ENCODE data around the gene CYP51A1.
"Not testable (repeated sequence)": the region's sequence is repeated elsewhere in the genome, so short reads cannot be mapped to it uniquely, and the experiment has no call there.

Gene CYP51A1

DNA sequence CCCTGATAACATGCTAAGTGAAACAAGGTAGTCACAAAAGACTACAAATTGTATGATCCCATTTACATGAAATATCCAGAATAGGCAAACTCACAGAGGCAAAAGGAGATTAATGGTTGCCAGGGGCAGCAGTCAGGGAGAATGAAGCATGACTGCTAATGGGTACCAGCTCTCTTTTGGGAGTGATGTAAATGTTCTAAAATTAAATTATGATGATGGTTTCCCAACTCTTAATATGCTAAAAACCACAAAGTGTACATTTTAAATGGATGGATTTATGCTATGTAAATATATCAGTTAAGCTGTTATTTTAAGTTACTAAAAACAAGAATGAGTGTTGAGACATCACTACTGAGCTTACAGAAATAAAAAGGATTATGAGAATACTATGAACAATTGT lies 12.6 kb downstream of the CYP51A1 start:
- TF ChIP-seq, protein P1, sequence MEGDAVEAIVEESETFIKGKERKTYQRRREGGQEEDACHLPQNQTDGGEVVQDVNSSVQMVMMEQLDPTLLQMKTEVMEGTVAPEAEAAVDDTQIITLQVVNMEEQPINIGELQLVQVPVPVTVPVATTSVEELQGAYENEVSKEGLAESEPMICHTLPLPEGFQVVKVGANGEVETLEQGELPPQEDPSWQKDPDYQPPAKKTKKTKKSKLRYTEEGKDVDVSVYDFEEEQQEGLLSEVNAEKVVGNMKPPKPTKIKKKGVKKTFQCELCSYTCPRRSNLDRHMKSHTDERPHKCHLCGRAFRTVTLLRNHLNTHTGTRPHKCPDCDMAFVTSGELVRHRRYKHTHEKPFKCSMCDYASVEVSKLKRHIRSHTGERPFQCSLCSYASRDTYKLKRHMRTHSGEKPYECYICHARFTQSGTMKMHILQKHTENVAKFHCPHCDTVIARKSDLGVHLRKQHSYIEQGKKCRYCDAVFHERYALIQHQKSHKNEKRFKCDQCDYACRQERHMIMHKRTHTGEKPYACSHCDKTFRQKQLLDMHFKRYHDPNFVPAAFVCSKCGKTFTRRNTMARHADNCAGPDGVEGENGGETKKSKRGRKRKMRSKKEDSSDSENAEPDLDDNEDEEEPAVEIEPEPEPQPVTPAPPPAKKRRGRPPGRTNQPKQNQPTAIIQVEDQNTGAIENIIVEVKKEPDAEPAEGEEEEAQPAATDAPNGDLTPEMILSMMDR (IDR thresholded peaks at IDR 0.05; ENCODE audit: control insufficient read depth, insufficient read depth, low read depth, low read length, missing control alignments), result no peak
- DNase-seq (ENCODE audit: low read depth), result no peak

DNA sequence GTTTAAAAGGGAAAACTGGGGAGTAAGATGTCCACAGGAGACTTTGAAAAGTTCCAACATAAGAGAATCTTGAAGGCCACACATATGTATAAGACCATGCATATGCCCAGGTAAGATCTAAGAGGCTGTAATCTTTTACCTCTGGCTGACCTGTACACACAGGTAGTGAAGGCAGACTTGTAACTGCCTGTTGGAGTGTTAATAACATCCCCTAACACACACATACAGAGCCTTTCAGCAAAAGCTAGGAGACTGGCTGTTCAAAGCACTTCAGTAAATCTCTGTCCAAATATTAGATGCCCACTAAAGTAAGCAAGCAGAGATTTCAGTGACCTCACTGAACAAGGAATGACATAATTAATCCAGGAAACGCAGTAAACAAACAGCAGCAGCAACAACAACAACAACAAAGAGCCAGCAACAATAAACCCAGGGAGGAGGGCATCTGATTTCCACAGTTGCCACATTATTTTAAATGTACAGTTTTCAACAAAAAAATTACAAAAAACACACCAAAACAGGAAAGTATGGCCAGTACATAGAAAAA lies 15.0 kb downstream of the CYP51A1 start:
- no peak overlapping the region for H3K4me3 ChIP-seq (ENCODE audit: control insufficient read depth, low read depth, low read length)
- no peak for DNase-seq (ENCODE audit: low read depth)
- TF ChIP-seq, protein P1 (IDR thresholded peaks at IDR 0.05; ENCODE audit: control insufficient read depth, insufficient read depth, low read depth, low read length, missing control alignments), result no peak

More for the DNA sequence above, 12.6 kb downstream of the CYP51A1 start:
- no peak overlapping the region for H3K4me3 ChIP-seq (ENCODE audit: control insufficient read depth, low read depth, low read length)

DNA sequence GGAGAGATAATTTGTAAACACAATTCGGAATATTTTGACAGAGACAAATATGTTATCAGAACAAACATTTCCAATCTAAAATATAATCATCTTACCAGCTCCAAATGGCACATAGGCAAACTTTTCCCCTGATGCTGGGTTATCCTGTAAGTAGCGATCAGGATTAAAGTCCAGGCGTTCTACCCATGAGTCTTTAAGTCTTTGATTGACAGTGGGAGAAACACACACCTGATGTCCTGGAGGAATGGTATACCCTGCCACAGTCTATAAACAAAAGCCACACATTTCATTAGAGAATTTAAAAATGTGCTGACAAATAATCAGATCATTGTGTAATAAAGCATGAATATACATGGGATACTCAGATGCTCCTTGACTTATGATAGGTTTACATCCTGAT lies 17.3 kb downstream of the CYP51A1 start:
- TF ChIP-seq, protein P1 (IDR thresholded peaks at IDR 0.05; ENCODE audit: control insufficient read depth, insufficient read depth, low read depth, low read length, missing control alignments), result no peak
- no peak for DNase-seq (ENCODE audit: low read depth)

GRCh38 chr7:92115821-92116220 lies 18.5 kb downstream of the CYP51A1 start:
- H3K4me3 ChIP-seq (ENCODE audit: control insufficient read depth, low read depth, low read length), result no peak overlapping the region
- no peak for DNase-seq (ENCODE audit: low read depth)
- TF ChIP-seq, protein P1 (IDR thresholded peaks at IDR 0.05; ENCODE audit: control insufficient read depth, insufficient read depth, low read depth, low read length, missing control alignments), result no peak

More for the DNA sequence above, 17.3 kb downstream of the CYP51A1 start:
- no peak overlapping the region for H3K4me3 ChIP-seq (ENCODE audit: control insufficient read depth, low read depth, low read length)

- no peak overlapping the region for H3K4me3 ChIP-seq (ENCODE audit: control insufficient read depth, low read depth, low read length)
- DNase-seq (ENCODE audit: low read depth), result no peak
- TF ChIP-seq, protein P1 (IDR thresholded peaks at IDR 0.05; ENCODE audit: control insufficient read depth, insufficient read depth, low read depth, low read length, missing control alignments), result no peak
Measured at GRCh38 chr7:92110857-92111256, 23.4 kb downstream of the CYP51A1 start.

- no peak overlapping the region for H3K4me3 ChIP-seq (ENCODE audit: control insufficient read depth, low read depth, low read length)
- DNase-seq (ENCODE audit: low read depth), result no peak
- TF ChIP-seq, protein P1 (IDR thresholded peaks at IDR 0.05; ENCODE audit: control insufficient read depth, insufficient read depth, low read depth, low read length, missing control alignments), result no peak
Measured at GRCh38 chr7:92108821-92109220, 25.5 kb downstream of the CYP51A1 start.

DNA sequence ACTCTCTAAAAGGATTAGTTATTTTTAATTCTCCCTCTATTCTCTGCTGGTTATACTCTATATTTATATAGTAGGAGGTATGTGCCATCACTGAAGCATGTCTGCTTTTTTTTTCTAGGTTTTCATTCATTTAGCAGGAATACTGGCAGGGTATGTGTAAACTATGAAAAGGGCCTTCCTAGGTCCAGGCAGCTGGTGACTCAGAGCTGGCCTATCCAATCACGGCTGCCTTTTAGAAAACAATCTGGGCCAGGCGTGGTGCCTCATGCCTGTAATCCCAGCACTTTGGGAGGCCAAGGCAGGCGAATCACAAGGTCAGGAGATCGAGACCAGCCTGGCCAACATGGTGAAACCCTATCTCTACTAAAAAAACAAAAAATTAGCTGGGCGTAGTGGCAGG lies 31.4 kb downstream of the CYP51A1 start:
- DNase-seq (ENCODE audit: low read depth); H3K4me3 ChIP-seq (ENCODE audit: control insufficient read depth, low read depth, low read length): not testable (repeated sequence)

Measured in AG09309 (cell line).